K562 (cell line): ENCODE results near the gene RUNX1. TPM values are rescaled to one million over a fixed set of nuclear protein-coding genes. Genes with fewer than 3 reads are reported as not detected.

Experiments
- BCOR ChIP-seq: fragments of 450-650 bp; IDR thresholded peaks from 2 replicates; pipeline ENCODE4 v1.6.1; 2016
- SIX5 ChIP-seq, 2 experiments: IDR thresholded peaks; 2 replicates each; pipeline ENCODE4 v1.6.1; 2011; ENCODE audit warnings: low read length in 2 of 2, borderline replicate concordance in 1 of 2, low read depth in 1 of 2, mild to moderate bottlenecking in 1 of 2, moderate library complexity in 1 of 2; ENCODE audit not compliant: insufficient read depth in 1 of 2
- TRIM24 ChIP-seq, 2 experiments: fragments of 450-650 bp; IDR thresholded peaks; 2 replicates each; pipeline ENCODE4 v1.6.1; 2016
- ZBTB9 ChIP-seq: fragments of 450-650 bp; formaldehyde crosslinking; IDR thresholded peaks from 2 replicates; pipeline ENCODE4 v1.4.0; 2020; ENCODE audit warnings: mild to moderate bottlenecking, moderate library complexity
- ZNF444 ChIP-seq: fragments of 250-450 bp; sonication (Bioruptor Pico); IDR thresholded peaks from 2 replicates; pipeline ENCODE4 v1.4.0; 2020; ENCODE audit warnings: mild to moderate bottlenecking, moderate library complexity
- polyA plus RNA-seq, 8 experiments: library from polyadenylated mRNA; depleted of rRNA in 4 of 8; stranded (reverse) in 5 of 8; unstranded in 3 of 8; fragments of >200 nt; fragmentation: Nextera tagmentation in 2 of 8; fragmentation: Illumina TruSeq in 1 of 8; extraction: Ambion mirVana in 2 of 8; extraction: Trizol in 1 of 8; gene quantifications; 2 replicates each; pipeline versions ENCODE4 v1.2.1 to v1.2.3, GENCODE V29; 2011 to 2014; ENCODE audit warnings: inconsistent platforms in 1 of 8, missing spikeins in 1 of 8
- total RNA-seq, 7 experiments: library from RNA; depleted of rRNA in 6 of 7; stranded (reverse); fragments of >200 nt in 6 of 7; fragmentation: Illumina TruSeq in 2 of 7; extraction: Trizol in 2 of 7; gene quantifications; 2 replicates each; pipeline versions ENCODE4 v1.2.1 to v1.2.3, GENCODE V29; 2011 to 2021; ENCODE audit warnings: low replicate concordance in 1 of 7
- TF ChIP-seq, protein P1 (sequence below): fragments of 250-450 bp; sonication (Bioruptor Pico); IDR thresholded peaks from 2 replicates; pipeline ENCODE4 v1.4.0; 2020

The RUNX1 gene
- total and polyA plus RNA-seq, 9 of the 15 experiments (the other 6 are each of a cell fraction or from before 2014, with no cell fraction given): 2.2 to 68.6 (median 17.8) TPM

- TF ChIP-seq, protein P1, sequence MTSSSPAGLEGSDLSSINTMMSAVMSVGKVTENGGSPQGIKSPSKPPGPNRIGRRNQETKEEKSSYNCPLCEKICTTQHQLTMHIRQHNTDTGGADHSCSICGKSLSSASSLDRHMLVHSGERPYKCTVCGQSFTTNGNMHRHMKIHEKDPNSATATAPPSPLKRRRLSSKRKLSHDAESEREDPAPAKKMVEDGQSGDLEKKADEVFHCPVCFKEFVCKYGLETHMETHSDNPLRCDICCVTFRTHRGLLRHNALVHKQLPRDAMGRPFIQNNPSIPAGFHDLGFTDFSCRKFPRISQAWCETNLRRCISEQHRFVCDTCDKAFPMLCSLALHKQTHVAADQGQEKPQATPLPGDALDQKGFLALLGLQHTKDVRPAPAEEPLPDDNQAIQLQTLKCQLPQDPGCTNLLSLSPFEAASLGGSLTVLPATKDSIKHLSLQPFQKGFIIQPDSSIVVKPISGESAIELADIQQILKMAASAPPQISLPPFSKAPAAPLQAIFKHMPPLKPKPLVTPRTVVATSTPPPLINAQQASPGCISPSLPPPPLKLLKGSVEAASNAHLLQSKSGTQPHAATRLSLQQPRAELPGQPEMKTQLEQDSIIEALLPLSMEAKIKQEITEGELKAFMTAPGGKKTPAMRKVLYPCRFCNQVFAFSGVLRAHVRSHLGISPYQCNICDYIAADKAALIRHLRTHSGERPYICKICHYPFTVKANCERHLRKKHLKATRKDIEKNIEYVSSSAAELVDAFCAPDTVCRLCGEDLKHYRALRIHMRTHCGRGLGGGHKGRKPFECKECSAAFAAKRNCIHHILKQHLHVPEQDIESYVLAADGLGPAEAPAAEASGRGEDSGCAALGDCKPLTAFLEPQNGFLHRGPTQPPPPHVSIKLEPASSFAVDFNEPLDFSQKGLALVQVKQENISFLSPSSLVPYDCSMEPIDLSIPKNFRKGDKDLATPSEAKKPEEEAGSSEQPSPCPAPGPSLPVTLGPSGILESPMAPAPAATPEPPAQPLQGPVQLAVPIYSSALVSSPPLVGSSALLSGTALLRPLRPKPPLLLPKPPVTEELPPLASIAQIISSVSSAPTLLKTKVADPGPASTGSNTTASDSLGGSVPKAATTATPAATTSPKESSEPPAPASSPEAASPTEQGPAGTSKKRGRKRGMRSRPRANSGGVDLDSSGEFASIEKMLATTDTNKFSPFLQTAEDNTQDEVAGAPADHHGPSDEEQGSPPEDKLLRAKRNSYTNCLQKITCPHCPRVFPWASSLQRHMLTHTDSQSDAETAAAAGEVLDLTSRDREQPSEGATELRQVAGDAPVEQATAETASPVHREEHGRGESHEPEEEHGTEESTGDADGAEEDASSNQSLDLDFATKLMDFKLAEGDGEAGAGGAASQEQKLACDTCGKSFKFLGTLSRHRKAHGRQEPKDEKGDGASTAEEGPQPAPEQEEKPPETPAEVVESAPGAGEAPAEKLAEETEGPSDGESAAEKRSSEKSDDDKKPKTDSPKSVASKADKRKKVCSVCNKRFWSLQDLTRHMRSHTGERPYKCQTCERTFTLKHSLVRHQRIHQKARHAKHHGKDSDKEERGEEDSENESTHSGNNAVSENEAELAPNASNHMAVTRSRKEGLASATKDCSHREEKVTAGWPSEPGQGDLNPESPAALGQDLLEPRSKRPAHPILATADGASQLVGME (CRISPR knock-in tag): no peak
- TF ChIP-seq SIX5 (IDR thresholded peaks at IDR 0.05; ENCODE audit: borderline replicate concordance in 1 of 2, insufficient read depth in 1 of 2, low read depth in 1 of 2, low read length in 2 of 2) (no peak), TRIM24 (IDR thresholded peaks at IDR 0.05) (peak; percentile 11 to 13; a peak in 1 of 4 replicates), ZBTB9 (CRISPR knock-in tag) (no peak), ZNF444 (CRISPR knock-in tag) (no peak), BCOR (peak; percentile 98)
These were observed 25.1 kb downstream of the RUNX1 start (continued) for GRCh38 chr21:35024071-35024420.
